MCF 10A (cell line): Measurements from ENCODE around the gene DUSP22. TPM values are rescaled to one million over a fixed set of nuclear protein-coding genes. Genes with fewer than 3 reads are reported as not detected.

Experiments used
- BruUV-seq: library from RNA; stranded (reverse); fragments of 400-500 nt; replicated peaks from 2 replicates; lab custom pipeline; 2021; lab: Mats Ljungman, UMichigan
- CTCF ChIA-PET: fragments of 300-600 bp; sonication (Branson Sonifier 250); formaldehyde crosslinking; extraction: SDS; loops from one replicate; lab custom pipeline; 2021; ENCODE audit warnings: antibody characterized with exemption, inconsistent platforms; lab: Yijun Ruan, JAX
- POLR2A ChIA-PET: fragments of 300-600, 350-650 bp; sonication (Branson Sonifier 250); formaldehyde crosslinking; extraction: SDS; loops from one replicate; lab custom pipeline; 2020; ENCODE audit warnings: antibody characterized with exemption, inconsistent platforms; lab: Yijun Ruan, JAX
- DNase-seq: peaks from one replicate; pipeline ENCODE4 v3.0.0-alpha.2; 2018; ENCODE audit not compliant: unreplicated experiment
- H3K27ac Mint-ChIP-seq: one replicate; pipeline ENCODE4 v1.8.0; 2022; ENCODE audit warnings: mild to moderate bottlenecking, low read depth, mixed read lengths; ENCODE audit not compliant: unreplicated experiment
- H3K27me3 Mint-ChIP-seq: one replicate; pipeline ENCODE4 v1.8.0; 2022; ENCODE audit warnings: mixed read lengths; ENCODE audit not compliant: insufficient read depth, unreplicated experiment
- H3K36me3 Mint-ChIP-seq: one replicate; pipeline ENCODE4 v1.8.0; 2022; ENCODE audit warnings: mild to moderate bottlenecking, moderate library complexity, mixed read lengths; ENCODE audit not compliant: insufficient read depth, unreplicated experiment
- H3K4me1 Mint-ChIP-seq: one replicate; pipeline ENCODE4 v1.8.0; 2022; ENCODE audit warnings: mixed read lengths; ENCODE audit not compliant: insufficient read depth, unreplicated experiment
- H3K4me3 Mint-ChIP-seq: one replicate; pipeline ENCODE4 v1.8.0; 2022; ENCODE audit warnings: mild to moderate bottlenecking, moderate library complexity, mixed read lengths; ENCODE audit not compliant: unreplicated experiment
- H3K9me3 Mint-ChIP-seq: one replicate; pipeline ENCODE4 v1.8.0; 2022; ENCODE audit warnings: mixed read lengths; ENCODE audit not compliant: unreplicated experiment
- intact Hi-C: fragments of 100-400 bp; cut with micrococcal nuclease; formaldehyde crosslinking; loops from 2 replicates; pipeline ENCODE4 v1.14.1; 2022
- total RNA-seq: library from RNA; stranded (reverse); gene quantifications from 2 replicates; pipeline ENCODE4 v1.2.3, GENCODE V29; 2022
- TF ChIP-seq, protein P1 (sequence below): fragments of 200-600 bp; IDR thresholded peaks from one replicate; pipeline ENCODE4 v1.8.0; 2022; ENCODE audit warnings: antibody characterized with exemption, mild to moderate bottlenecking; ENCODE audit not compliant: unreplicated experiment

The DUSP22 gene
- total RNA-seq, 1 experiment from 2014 or later: 29.4 TPM

DNA sequence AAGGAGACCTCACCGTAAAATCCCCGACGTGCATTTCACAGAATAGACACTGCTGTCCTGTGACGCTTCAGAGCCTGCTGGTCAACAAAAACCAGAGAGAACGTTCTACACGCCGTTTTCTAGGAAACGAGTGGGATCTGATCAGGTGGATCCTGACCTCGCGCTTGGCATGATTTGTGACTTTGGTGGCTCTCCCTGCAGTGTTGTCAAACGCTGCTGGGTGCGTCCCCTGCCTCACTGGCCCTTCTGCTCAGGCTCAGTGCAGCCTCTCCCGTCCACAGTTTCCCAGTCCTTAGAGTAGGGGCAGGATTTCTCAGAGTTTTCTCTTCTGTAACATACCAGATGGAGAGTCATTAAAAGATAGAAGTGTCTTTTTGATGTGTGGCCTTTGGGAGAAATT is 71.6 kb downstream of the DUSP22 start:
- H3K4me1 Mint-ChIP-seq: no peaks in the 10 kb centered on the region
- intact Hi-C loops: loop anchor here (5.0 kb wide), 1 partner anchor 177 kb away; no protein-coding TSS in a partner anchor
- no TSS peak for BruUV-seq
- POLR2A ChIA-PET: no interaction called here
- H3K9me3 Mint-ChIP-seq: no peaks in the 10 kb centered on the region
- CTCF ChIA-PET: interaction anchor here (0.6 kb wide), 1 partner anchor 53 kb away, joined by 3 read pairs; no protein-coding TSS in a partner anchor
- H3K27ac Mint-ChIP-seq: no peak overlapping the region
- no peak for DNase-seq
- H3K36me3 Mint-ChIP-seq: no peaks in the 10 kb centered on the region
- TF ChIP-seq, protein P1, sequence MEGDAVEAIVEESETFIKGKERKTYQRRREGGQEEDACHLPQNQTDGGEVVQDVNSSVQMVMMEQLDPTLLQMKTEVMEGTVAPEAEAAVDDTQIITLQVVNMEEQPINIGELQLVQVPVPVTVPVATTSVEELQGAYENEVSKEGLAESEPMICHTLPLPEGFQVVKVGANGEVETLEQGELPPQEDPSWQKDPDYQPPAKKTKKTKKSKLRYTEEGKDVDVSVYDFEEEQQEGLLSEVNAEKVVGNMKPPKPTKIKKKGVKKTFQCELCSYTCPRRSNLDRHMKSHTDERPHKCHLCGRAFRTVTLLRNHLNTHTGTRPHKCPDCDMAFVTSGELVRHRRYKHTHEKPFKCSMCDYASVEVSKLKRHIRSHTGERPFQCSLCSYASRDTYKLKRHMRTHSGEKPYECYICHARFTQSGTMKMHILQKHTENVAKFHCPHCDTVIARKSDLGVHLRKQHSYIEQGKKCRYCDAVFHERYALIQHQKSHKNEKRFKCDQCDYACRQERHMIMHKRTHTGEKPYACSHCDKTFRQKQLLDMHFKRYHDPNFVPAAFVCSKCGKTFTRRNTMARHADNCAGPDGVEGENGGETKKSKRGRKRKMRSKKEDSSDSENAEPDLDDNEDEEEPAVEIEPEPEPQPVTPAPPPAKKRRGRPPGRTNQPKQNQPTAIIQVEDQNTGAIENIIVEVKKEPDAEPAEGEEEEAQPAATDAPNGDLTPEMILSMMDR: no peak
- peaks cover 31% of the 10 kb centered on the region for H3K27me3 Mint-ChIP-seq
- no peak overlapping the region for H3K4me3 Mint-ChIP-seq

DNA sequence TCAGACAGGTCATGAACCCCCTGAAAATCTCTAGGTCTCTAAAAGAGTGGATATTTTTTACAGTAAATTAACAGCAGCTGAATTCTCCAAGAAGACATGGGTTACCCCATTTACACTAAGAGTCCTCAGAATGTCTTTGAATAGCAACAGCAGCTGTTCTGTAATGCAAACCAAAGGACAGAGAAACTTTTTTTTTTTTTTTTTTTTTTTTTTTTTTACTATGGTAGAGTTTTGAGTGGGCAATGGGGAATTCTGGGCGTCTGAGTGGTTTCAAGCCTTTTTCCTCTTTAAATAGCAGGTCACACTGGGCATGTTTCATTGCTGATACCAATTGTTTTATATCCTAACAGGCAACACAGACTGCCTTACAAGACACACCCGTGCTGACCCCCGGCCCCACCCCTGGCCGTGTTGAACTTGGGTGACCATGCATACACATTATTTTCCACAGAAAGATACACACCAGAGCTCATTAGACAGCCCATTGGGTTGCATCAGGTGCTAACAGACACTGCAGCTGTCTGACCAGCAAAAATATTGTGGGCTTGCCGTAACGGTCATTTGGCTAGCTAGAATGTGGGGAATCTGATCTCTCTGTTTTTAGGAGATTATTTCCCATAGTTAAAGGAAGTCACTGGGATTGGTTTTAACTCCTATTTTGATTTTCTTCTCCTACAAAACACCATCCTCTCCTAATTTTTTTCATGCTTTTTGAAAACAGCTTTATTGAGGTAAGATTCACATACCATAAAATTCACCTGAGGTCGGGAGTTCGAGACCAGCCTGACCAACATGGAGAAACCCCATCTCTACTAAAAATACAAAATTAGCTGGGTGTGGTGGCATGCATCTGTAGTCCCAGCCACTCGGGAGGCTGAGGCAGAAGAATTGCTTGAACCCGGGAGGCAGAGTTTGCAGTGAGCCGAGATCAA is 72.6 kb downstream of the DUSP22 start:
- CTCF ChIA-PET: interaction anchor here (0.6 to 0.7 kb wide), 2 partner anchors 9 to 341 kb away, joined by 3 to 4 read pairs; no protein-coding TSS in a partner anchor
- intact Hi-C loops: loop anchor here (5.0 kb wide), 1 partner anchor 178 kb away; no protein-coding TSS in a partner anchor
- no TSS peak for BruUV-seq
- Mint-ChIP-seq H3K36me3 (no peaks in the 10 kb centered on the region), H3K27ac (no peak overlapping the region), H3K27me3 (peaks cover 31% of the 10 kb centered on the region), H3K9me3 (no peaks in the 10 kb centered on the region), H3K4me1 (no peaks in the 10 kb centered on the region), H3K4me3 (no peak overlapping the region)
- TF ChIP-seq, protein P1: no peak
- POLR2A ChIA-PET: interaction anchor here (0.6 to 1.0 kb wide), 3 partner anchors 18 to 71 kb away, joined by 3 read pairs; no protein-coding TSS in a partner anchor
- no peak for DNase-seq

DNA sequence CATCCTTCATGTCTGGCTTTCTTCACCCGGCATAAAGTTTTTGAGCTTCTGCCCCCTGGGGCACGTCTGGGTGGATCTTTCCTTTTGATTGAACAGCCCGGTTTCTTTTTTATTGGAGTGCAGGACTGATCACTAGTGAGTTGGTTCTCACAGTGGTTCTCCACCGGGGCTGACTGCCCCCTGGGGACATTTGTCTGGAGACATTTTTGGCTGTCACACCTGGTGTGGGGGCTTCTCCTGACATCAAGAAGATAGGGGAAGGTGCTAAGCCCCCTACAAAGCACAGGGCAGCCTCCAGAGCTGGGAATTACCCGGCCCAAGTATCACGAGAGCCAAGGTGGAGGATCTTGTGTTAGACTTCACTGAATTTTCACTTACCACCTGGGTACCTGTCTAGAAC is 73.5 kb downstream of the DUSP22 start:
- ChIA-PET CTCF (interaction anchor here (0.6 to 0.7 kb wide), 2 partner anchors 10 to 340 kb away, joined by 3 to 4 read pairs; no protein-coding TSS in a partner anchor), POLR2A (no interaction called here)
- H3K4me1 Mint-ChIP-seq: no peaks in the 10 kb centered on the region
- no TSS peak for BruUV-seq
- intact Hi-C loops: no loop called here
- DNase-seq: no peak
- TF ChIP-seq, protein P1: no peak
- H3K27ac Mint-ChIP-seq: no peak overlapping the region
- peaks cover 38% of the 10 kb centered on the region for H3K27me3 Mint-ChIP-seq
- H3K9me3 Mint-ChIP-seq: no peaks in the 10 kb centered on the region
- no peak overlapping the region for H3K4me3 Mint-ChIP-seq
- H3K36me3 Mint-ChIP-seq: no peaks in the 10 kb centered on the region
